GM12873 (cell line): ENCODE data around the gene HMX1.

Source experiments
- CTCF ChIP-seq: IDR thresholded peaks from 2 replicates; pipeline ENCODE4 v1.5.1; 2012; ENCODE audit warnings: low read depth, mild to moderate bottlenecking, moderate library complexity, low read length, control low read depth; ENCODE audit not compliant: insufficient read depth; ENCODE audit errors: missing control alignments

The HMX1 gene

GRCh38 chr4:8849266-8850073 lies 22.2 kb downstream of the HMX1 start:
- no peak for TF ChIP-seq CTCF

GRCh38 chr4:8848507-8849265 lies 23.0 kb downstream of the HMX1 start:
- no peak for TF ChIP-seq CTCF

DNA sequence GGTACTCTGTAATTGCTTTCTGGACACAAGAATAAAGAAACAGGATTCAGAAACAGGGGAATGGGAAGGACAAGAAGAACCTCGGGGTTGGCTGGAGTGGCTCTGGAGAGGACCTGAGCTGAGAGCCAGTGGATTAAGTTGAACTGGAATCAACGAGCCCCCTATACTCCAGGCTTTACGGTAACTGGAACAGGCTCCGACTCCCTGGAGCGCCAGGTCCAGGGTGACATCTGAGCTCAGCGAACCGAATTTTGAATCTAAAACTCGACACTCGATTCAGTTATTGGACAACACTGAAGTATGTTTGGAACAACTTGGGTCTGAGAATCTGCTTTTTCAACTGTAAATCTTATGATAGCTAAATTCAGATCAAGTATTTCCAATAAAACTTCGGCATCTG lies 23.9 kb downstream of the HMX1 start:
- TF ChIP-seq CTCF, result no peak

DNA sequence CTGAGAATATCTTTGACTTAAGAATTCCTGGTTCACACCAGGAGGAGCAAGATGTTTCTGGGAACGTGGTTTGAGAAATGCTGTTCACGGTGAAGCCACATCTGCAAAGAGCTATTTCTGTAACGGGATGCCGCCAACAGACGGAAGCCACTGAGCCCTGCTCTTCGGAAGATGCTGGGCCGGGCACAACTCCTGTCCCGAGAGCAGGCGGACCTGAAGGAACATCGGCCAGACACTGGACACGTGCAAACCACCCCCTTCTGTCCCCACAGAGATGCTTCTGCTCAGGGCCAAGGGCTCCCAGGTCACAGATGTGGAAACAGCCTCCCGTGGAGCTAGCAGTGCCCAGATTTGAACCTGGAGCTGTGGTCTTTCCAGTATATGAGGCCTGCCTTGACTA lies 24.3 kb downstream of the HMX1 start:
- TF ChIP-seq CTCF, result no peak

DNA sequence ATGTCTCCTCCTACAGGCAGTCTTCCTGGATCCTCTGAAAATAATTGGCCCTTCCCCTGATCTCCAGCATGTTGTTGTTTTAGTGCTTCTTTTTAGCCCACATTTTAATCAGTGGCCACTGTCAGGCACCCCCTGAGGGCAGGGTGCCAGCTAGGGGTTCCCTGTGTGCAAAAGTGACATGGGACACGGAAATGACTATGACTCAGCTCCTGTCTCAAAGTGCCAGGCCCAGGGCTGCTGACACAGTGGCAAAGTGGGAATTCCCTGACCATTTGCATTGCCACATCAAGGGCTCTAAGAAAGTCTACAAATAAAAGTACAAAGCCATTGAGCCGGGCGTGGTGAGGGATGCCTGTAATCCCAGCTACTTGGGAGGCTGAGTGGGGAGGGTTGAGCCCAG lies 24.8 kb downstream of the HMX1 start:
- no peak for TF ChIP-seq CTCF

GRCh38 chr4:8846046-8846720 lies 25.5 kb downstream of the HMX1 start:
- TF ChIP-seq CTCF, result no peak
